ENCODE measurements around the gene PTGFR. TPM values are rescaled to one million over a fixed set of nuclear protein-coding genes. Genes with fewer than 3 reads are reported as not detected.

The PTGFR gene
- total RNA-seq, 3 donors from 2014 or later (not counting 1 experiment from before 2014, with no cell fraction given): not detected

GRCh38 chr1:78561856-78562255 lies 71.1 kb downstream of the PTGFR start:
- Mint-ChIP-seq H3K9me3 (peaks cover 0 to 6% of the 10 kb centered on the region in 2 donors), H3K27ac (no peak overlapping the region), H3K27me3 (ENCODE audit: low read depth in 2 of 2) (no peaks in the 10 kb centered on the region), H3K4me1 (no peaks in the 10 kb centered on the region), H3K36me3 (peaks cover 5% of the 10 kb centered on the region), H3K4me3 (no peak overlapping the region)
- H3K9me3 ChIP-seq (ENCODE audit: control insufficient read depth, insufficient read depth, low read length): no peaks in the 10 kb centered on the region
- H3K36me3 ChIP-seq (ENCODE audit: control insufficient read depth, insufficient read depth, low read length): no peaks in the 10 kb centered on the region
- TF ChIP-seq CTCF (IDR thresholded peaks at IDR 0.05): no peak
- no peak overlapping the region for H3K4me3 ChIP-seq (ENCODE audit: low read length)
- DNase-seq (no peak), ATAC-seq (no peak)
- H3K27me3 ChIP-seq (ENCODE audit: control insufficient read depth, insufficient read depth, low read length): no peaks in the 10 kb centered on the region
- WGBS (ENCODE audit: insufficient coverage): 90% methylated on average over 2 of the region's 2 CpGs
- intact Hi-C loops (cut with micrococcal nuclease): no loop called here
- H3K4me1 ChIP-seq (ENCODE audit: control insufficient read depth, insufficient read depth, low read length): no peaks in the 10 kb centered on the region
- H3K27ac ChIP-seq (ENCODE audit: low read length): no peak overlapping the region

GRCh38 chr1:78565393-78565792 lies 74.6 kb downstream of the PTGFR start:
- ATAC-seq (no peak), DNase-seq (no peak)
- H3K27ac Mint-ChIP-seq: no peak overlapping the region
- 89% methylated on average over 2 of the region's 2 CpGs for WGBS (ENCODE audit: insufficient coverage)
- TF ChIP-seq CTCF (IDR thresholded peaks at IDR 0.05): no peak
- no peak overlapping the region for H3K27ac ChIP-seq (ENCODE audit: low read length)
- H3K4me3 ChIP-seq (ENCODE audit: low read length): no peak overlapping the region
- no peaks in the 10 kb centered on the region for H3K27me3 Mint-ChIP-seq (ENCODE audit: low read depth in 2 of 2)
- peaks cover 0 to 2% of the 10 kb centered on the region in 2 donors for H3K9me3 Mint-ChIP-seq
- intact Hi-C loops (cut with micrococcal nuclease): no loop called here
- no peaks in the 10 kb centered on the region for H3K27me3 ChIP-seq (ENCODE audit: control insufficient read depth, insufficient read depth, low read length)
- no peak overlapping the region for H3K4me3 Mint-ChIP-seq
- H3K36me3 Mint-ChIP-seq: no peaks in the 10 kb centered on the region
- no peaks in the 10 kb centered on the region for H3K9me3 ChIP-seq (ENCODE audit: control insufficient read depth, insufficient read depth, low read length)
- H3K36me3 ChIP-seq (ENCODE audit: control insufficient read depth, insufficient read depth, low read length): no peaks in the 10 kb centered on the region
- H3K4me1 Mint-ChIP-seq: no peaks in the 10 kb centered on the region
- no peaks in the 10 kb centered on the region for H3K4me1 ChIP-seq (ENCODE audit: control insufficient read depth, insufficient read depth, low read length)

GRCh38 chr1:78570539-78570938 lies 79.8 kb downstream of the PTGFR start:
- Histone ChIP-seq H3K27ac (ENCODE audit: low read length) (no peak overlapping the region), H3K4me1 (ENCODE audit: control insufficient read depth, insufficient read depth, low read length) (no peaks in the 10 kb centered on the region), H3K27me3 (ENCODE audit: control insufficient read depth, insufficient read depth, low read length) (no peaks in the 10 kb centered on the region), H3K36me3 (ENCODE audit: control insufficient read depth, insufficient read depth, low read length) (no peaks in the 10 kb centered on the region), H3K4me3 (ENCODE audit: low read length) (no peak overlapping the region), H3K9me3 (ENCODE audit: control insufficient read depth, insufficient read depth, low read length) (no peaks in the 10 kb centered on the region)
- Mint-ChIP-seq H3K36me3 (no peaks in the 10 kb centered on the region), H3K27me3 (ENCODE audit: low read depth in 2 of 2) (no peaks in the 10 kb centered on the region), H3K4me1 (no peaks in the 10 kb centered on the region), H3K27ac (no peak overlapping the region), H3K9me3 (peaks cover 0 to 2% of the 10 kb centered on the region in 2 donors), H3K4me3 (no peak overlapping the region)
- ATAC-seq: no peak
- no peak for TF ChIP-seq CTCF (IDR thresholded peaks at IDR 0.05)
- intact Hi-C loops (cut with micrococcal nuclease): no loop called here
- no peak for DNase-seq
- 81% methylated on average over 2 of the region's 2 CpGs for WGBS (ENCODE audit: insufficient coverage)

Data from natural killer cell (primary cell).